AG09309 (cell line): ENCODE data around the gene NFAT5.
"Not testable (repeated sequence)": the region's sequence is repeated elsewhere in the genome, so short reads cannot be mapped to it uniquely, and the experiment has no call there.

Experiments
- DNase-seq: peaks from one replicate; pipeline ENCODE4 v3.0.0-alpha.2; 2010; ENCODE audit warnings: low read depth
- H3K4me3 ChIP-seq: 2 replicates; pipeline ENCODE4 v1.5.1; 2011; ENCODE audit warnings: mild to moderate bottlenecking, low read depth, low read length, moderate library complexity; ENCODE audit not compliant: control insufficient read depth
- CTCF ChIP-seq: IDR thresholded peaks from 2 replicates; pipeline ENCODE4 v1.5.1; 2011; ENCODE audit warnings: mild to moderate bottlenecking, low read depth, low read length, inconsistent platforms; ENCODE audit not compliant: insufficient read depth, control insufficient read depth; ENCODE audit errors: missing control alignments

Gene NFAT5

GRCh38 chr16:69554495-69554894 is 11.3 kb upstream of the NFAT5 start:
- no peak overlapping the region for H3K4me3 ChIP-seq
- DNase-seq = no peak
- no peak for TF ChIP-seq CTCF

GRCh38 chr16:69555437-69555836 is 10.3 kb upstream of the NFAT5 start:
- TF ChIP-seq CTCF = no peak
- DNase-seq = no peak

GRCh38 chr16:69555867-69556266 is 9.9 kb upstream of the NFAT5 start:
- DNase-seq = no peak
- H3K4me3 ChIP-seq = no peak overlapping the region
- TF ChIP-seq CTCF = no peak

More at GRCh38 chr16:69555437-69555836, 10.3 kb upstream of the NFAT5 start:
- no peak overlapping the region for H3K4me3 ChIP-seq

GRCh38 chr16:69559164-69559563 is 6.6 kb upstream of the NFAT5 start:
- H3K4me3 ChIP-seq = no peak overlapping the region
- DNase-seq = no peak
- no peak for TF ChIP-seq CTCF

- not testable (repeated sequence) for DNase-seq, H3K4me3 ChIP-seq
Observed at GRCh38 chr16:69561367-69561766, 4.4 kb upstream of the NFAT5 start.

- no peak for TF ChIP-seq CTCF
- DNase-seq = no peak
- H3K4me3 ChIP-seq = no peak overlapping the region
Observed at GRCh38 chr16:69561901-69562300, 3.9 kb upstream of the NFAT5 start.

GRCh38 chr16:69562813-69563212 is 3.0 kb upstream of the NFAT5 start:
- no peak overlapping the region for H3K4me3 ChIP-seq
- DNase-seq = no peak
- TF ChIP-seq CTCF = no peak
